Naive thymus-derived CD4-positive, alpha-beta T cell (primary cell): ENCODE data around the gene VAT1L. TPM values are rescaled to one million over a fixed set of nuclear protein-coding genes. Genes with fewer than 3 reads are reported as not detected.

Experiments used
- ATAC-seq: fragments of 150-1000 bp; cut with Tn5 transposase; 2 replicates; pipeline ENCODE4 v1.10.0; 2021; ENCODE audit warnings: mild to moderate bottlenecking, moderate library complexity
- CTCF ChIA-PET: fragments of 350-600 bp; sonication (Branson Sonifier 250); formaldehyde crosslinking; loops from one replicate; lab custom pipeline; 2021; ENCODE audit warnings: antibody characterized with exemption; lab: Charles Lee
- POLR2A ChIA-PET: fragments of 350-600 bp; sonication (Branson Sonifier 250); formaldehyde crosslinking; loops from one replicate; lab custom pipeline; 2021; ENCODE audit warnings: antibody characterized with exemption, inconsistent platforms; lab: Charles Lee
- DNase-seq, 9 donors: peaks; one replicate each; pipeline versions ENCODE4 v3.0.0 to v3.0.0-alpha.2; 2020 to 2022; ENCODE audit warnings: mixed read lengths in 1 of 9
- H3K27ac ChIP-seq: one replicate; pipeline ENCODE4 v1.7.0; 2013; ENCODE audit warnings: mild to moderate bottlenecking, low read depth, low read length, moderate library complexity
- H3K27me3 ChIP-seq, 2 donors: one replicate each; pipeline ENCODE4 v1.7.0; 2013; ENCODE audit warnings: low read length in 2 of 2, mild to moderate bottlenecking in 2 of 2, moderate library complexity in 2 of 2; ENCODE audit not compliant: control insufficient read depth in 2 of 2, insufficient read depth in 2 of 2
- H3K36me3 ChIP-seq, 3 experiments: 1 replicate in 2 of 3; 2 replicates in 1 of 3; pipeline ENCODE4 v1.7.0; 2013; ENCODE audit warnings: low read length in 3 of 3, mild to moderate bottlenecking in 3 of 3, moderate library complexity in 1 of 3; ENCODE audit not compliant: insufficient read depth in 3 of 3, control insufficient read depth in 2 of 3
- H3K4me1 ChIP-seq, 2 donors: one replicate each; pipeline ENCODE4 v1.7.0; 2013; ENCODE audit warnings: low read length in 2 of 2, mild to moderate bottlenecking in 2 of 2, moderate library complexity in 1 of 2; ENCODE audit not compliant: control insufficient read depth in 2 of 2, insufficient read depth in 2 of 2
- H3K4me3 ChIP-seq: 2 replicates; pipeline ENCODE4 v1.7.0; 2013; ENCODE audit warnings: mild to moderate bottlenecking, low read length
- H3K9me3 ChIP-seq, 3 experiments: 1 replicate in 2 of 3; 2 replicates in 1 of 3; pipeline ENCODE4 v1.7.0; 2013; ENCODE audit warnings: low read length in 3 of 3; ENCODE audit not compliant: control insufficient read depth in 2 of 3
- H3K27ac Mint-ChIP-seq, 9 donors: one replicate each; pipeline ENCODE4 v1.8.0; 2020 to 2022; ENCODE audit warnings: mixed read lengths in 9 of 9, mild to moderate bottlenecking in 8 of 9, moderate library complexity in 5 of 9, inconsistent platforms in 2 of 9
- H3K27me3 Mint-ChIP-seq, 5 donors: one replicate each; pipeline ENCODE4 v1.8.0; 2021 to 2022; ENCODE audit warnings: mixed read lengths in 5 of 5, mild to moderate bottlenecking in 1 of 5
- H3K36me3 Mint-ChIP-seq, 5 donors: one replicate each; pipeline ENCODE4 v1.8.0; 2020 to 2022; ENCODE audit warnings: mixed read lengths in 5 of 5, mild to moderate bottlenecking in 3 of 5, inconsistent platforms in 1 of 5
- H3K4me1 Mint-ChIP-seq, 7 donors: one replicate each; pipeline ENCODE4 v1.8.0; 2020 to 2022; ENCODE audit warnings: mixed read lengths in 7 of 7, mild to moderate bottlenecking in 3 of 7, inconsistent platforms in 1 of 7
- H3K4me3 Mint-ChIP-seq, 10 donors: one replicate each; pipeline ENCODE4 v1.8.0; 2020 to 2022; ENCODE audit warnings: mild to moderate bottlenecking in 10 of 10, mixed read lengths in 10 of 10, moderate library complexity in 6 of 10, inconsistent platforms in 2 of 10
- H3K9me3 Mint-ChIP-seq, 11 donors: one replicate each; pipeline ENCODE4 v1.8.0; 2020 to 2022; ENCODE audit warnings: mixed read lengths in 11 of 11, mild to moderate bottlenecking in 4 of 11, inconsistent platforms in 1 of 11, moderate library complexity in 1 of 11
- intact Hi-C, 2 donors: fragments of 100-400 bp; cut with micrococcal nuclease; formaldehyde crosslinking; loops; one replicate each; pipeline ENCODE4 v1.15.1; 2023
- polyA plus RNA-seq, 2 donors: library from polyadenylated mRNA; unstranded; fragments of 300-500 nt; fragmentation: Illumina TruSeq; gene quantifications; one replicate each; pipeline ENCODE4 v1.2.3, GENCODE V29; 2021
- total RNA-seq, 6 experiments: library from RNA in 5 of 6; stranded (reverse) in 5 of 6; gene quantifications; 1 replicate in 5 of 6; 2 replicates in 1 of 6; pipeline ENCODE4 v1.2.3 and lab custom pipeline; 2021 to 2026

The VAT1L gene
- total and polyA plus RNA-seq, 7 experiments from 2014 or later: not detected

GRCh38 chr16:77762262-77762661 lies 26.1 kb upstream of the VAT1L start:
- H3K27ac Mint-ChIP-seq: no peak overlapping the region
- no peaks in the 10 kb centered on the region for H3K9me3 ChIP-seq
- H3K36me3 Mint-ChIP-seq: no peaks in the 10 kb centered on the region
- ATAC-seq (no peak), DNase-seq (no peak)
- CTCF ChIA-PET: no interaction called here
- H3K9me3 Mint-ChIP-seq: no peaks in the 10 kb centered on the region
- H3K36me3 ChIP-seq: no peaks in the 10 kb centered on the region
- no peaks in the 10 kb centered on the region for H3K4me1 Mint-ChIP-seq
- no peaks in the 10 kb centered on the region for H3K27me3 ChIP-seq
- no peak overlapping the region for H3K4me3 Mint-ChIP-seq
- H3K4me3 ChIP-seq: no peak overlapping the region
- no peak overlapping the region for H3K27ac ChIP-seq
- peaks cover 0 to 18% (median 9%) of the 10 kb centered on the region in 5 donors for H3K27me3 Mint-ChIP-seq
- H3K4me1 ChIP-seq: no peaks in the 10 kb centered on the region
- POLR2A ChIA-PET: no interaction called here
- intact Hi-C loops: no loop called here

- Histone ChIP-seq H3K9me3 (no peaks in the 10 kb centered on the region), H3K4me1 (no peaks in the 10 kb centered on the region), H3K27me3 (no peaks in the 10 kb centered on the region), H3K27ac (no peak overlapping the region), H3K4me3 (no peak overlapping the region), H3K36me3 (no peaks in the 10 kb centered on the region)
- Mint-ChIP-seq H3K36me3 (no peaks in the 10 kb centered on the region), H3K4me3 (no peak overlapping the region), H3K4me1 (no peaks in the 10 kb centered on the region), H3K27me3 (peaks cover 0 to 24% (median 16%) of the 10 kb centered on the region in 5 donors), H3K9me3 (no peaks in the 10 kb centered on the region), H3K27ac (no peak overlapping the region)
- DNase-seq (no peak), ATAC-seq (no peak)
- ChIA-PET CTCF (no interaction called here), POLR2A (no interaction called here)
- intact Hi-C loops: no loop called here
These were observed 24.4 kb upstream of the VAT1L start for GRCh38 chr16:77763994-77764393.

GRCh38 chr16:77767211-77767610 lies 21.2 kb upstream of the VAT1L start:
- Histone ChIP-seq H3K27ac (no peak overlapping the region), H3K36me3 (no peaks in the 10 kb centered on the region), H3K4me3 (no peak overlapping the region), H3K27me3 (no peaks in the 10 kb centered on the region), H3K4me1 (no peaks in the 10 kb centered on the region), H3K9me3 (no peaks in the 10 kb centered on the region)
- no peaks in the 10 kb centered on the region for H3K4me1 Mint-ChIP-seq
- ATAC-seq (no peak), DNase-seq (no peak)
- intact Hi-C loops: no loop called here
- H3K36me3 Mint-ChIP-seq: no peaks in the 10 kb centered on the region
- H3K27ac Mint-ChIP-seq: no peak overlapping the region
- H3K4me3 Mint-ChIP-seq: no peak overlapping the region
- no peaks in the 10 kb centered on the region for H3K9me3 Mint-ChIP-seq
- peaks cover 0 to 25% (median 21%) of the 10 kb centered on the region in 5 donors for H3K27me3 Mint-ChIP-seq
- ChIA-PET CTCF (no interaction called here), POLR2A (interaction anchor here (0.8 kb wide), 1 partner anchor 16 kb away, joined by 3 read pairs; no protein-coding TSS in a partner anchor)

- peaks cover 0 to 25% (median 21%) of the 10 kb centered on the region in 5 donors for H3K27me3 Mint-ChIP-seq
- H3K9me3 Mint-ChIP-seq: no peaks in the 10 kb centered on the region
- no peaks in the 10 kb centered on the region for H3K27me3 ChIP-seq
- H3K9me3 ChIP-seq: no peaks in the 10 kb centered on the region
- intact Hi-C loops: no loop called here
- CTCF ChIA-PET: no interaction called here
- no peaks in the 10 kb centered on the region for H3K36me3 Mint-ChIP-seq
- H3K4me3 ChIP-seq: no peak overlapping the region
- H3K4me1 Mint-ChIP-seq: no peaks in the 10 kb centered on the region
- H3K36me3 ChIP-seq: no peaks in the 10 kb centered on the region
- no peak for DNase-seq
- H3K4me1 ChIP-seq: no peaks in the 10 kb centered on the region
- POLR2A ChIA-PET: no interaction called here
- no peak overlapping the region for H3K27ac ChIP-seq
- no peak overlapping the region for H3K27ac Mint-ChIP-seq
- H3K4me3 Mint-ChIP-seq: no peak overlapping the region
- ATAC-seq: no peak
These were observed 20.5 kb upstream of the VAT1L start for GRCh38 chr16:77767826-77768225.

- Mint-ChIP-seq H3K4me3 (no peak overlapping the region), H3K4me1 (no peaks in the 10 kb centered on the region), H3K27ac (no peak overlapping the region), H3K27me3 (peaks cover 0 to 29% (median 26%) of the 10 kb centered on the region in 5 donors), H3K36me3 (no peaks in the 10 kb centered on the region), H3K9me3 (peaks cover 0 to 2% (median 0%) of the 10 kb centered on the region in 11 donors)
- Histone ChIP-seq H3K27me3 (no peaks in the 10 kb centered on the region), H3K9me3 (no peaks in the 10 kb centered on the region), H3K4me3 (no peak overlapping the region), H3K36me3 (no peaks in the 10 kb centered on the region), H3K27ac (no peak overlapping the region), H3K4me1 (no peaks in the 10 kb centered on the region)
- DNase-seq (no peak), ATAC-seq (no peak)
- intact Hi-C loops: no loop called here
- CTCF ChIA-PET: no interaction called here
- POLR2A ChIA-PET: no interaction called here
These were observed 12.2 kb upstream of the VAT1L start for GRCh38 chr16:77775911-77776909.

GRCh38 chr16:77777745-77778144 lies 10.6 kb upstream of the VAT1L start:
- no peak for ATAC-seq

More at GRCh38 chr16:77777745-77778144, 10.6 kb upstream of the VAT1L start:
- Histone ChIP-seq H3K36me3 (no peaks in the 10 kb centered on the region), H3K4me1 (no peaks in the 10 kb centered on the region), H3K9me3 (no peaks in the 10 kb centered on the region), H3K27me3 (no peaks in the 10 kb centered on the region), H3K4me3 (no peak overlapping the region), H3K27ac (no peak overlapping the region)
- DNase-seq: no peak
- intact Hi-C loops: no loop called here
- CTCF ChIA-PET: no interaction called here
- Mint-ChIP-seq H3K27ac (no peak overlapping the region), H3K36me3 (no peaks in the 10 kb centered on the region), H3K9me3 (peaks cover 0 to 2% (median 0%) of the 10 kb centered on the region in 11 donors), H3K4me1 (no peaks in the 10 kb centered on the region), H3K4me3 (no peak overlapping the region), H3K27me3 (peaks cover 0 to 32% (median 26%) of the 10 kb centered on the region in 5 donors)
- POLR2A ChIA-PET: no interaction called here
